Ascending aorta (tissue), 2 donors: ENCODE measurements around the gene VAMP2. TPM values are rescaled to one million over a fixed set of nuclear protein-coding genes. Genes with fewer than 3 reads are reported as not detected.

Experiments used
- DNase-seq, 2 donors: peaks; one replicate each; pipeline ENCODE4 v3.0.0-alpha.2; 2019; ENCODE audit warnings: low spot score in 2 of 2
- H3K27ac ChIP-seq, 2 donors: fragments of 200-600 bp; sonication (generic); one replicate each; pipeline ENCODE4 v1.5.1; 2016 to 2017; ENCODE audit warnings: mild to moderate bottlenecking in 1 of 2
- H3K27me3 ChIP-seq: fragments of 200-600 bp; sonication (generic); one replicate; pipeline ENCODE4 v1.5.1; 2017
- H3K36me3 ChIP-seq, 2 donors: fragments of 200-600 bp; sonication (generic); one replicate each; pipeline ENCODE4 v1.5.1; 2016
- H3K4me1 ChIP-seq, 2 donors: fragments of 200-600 bp; sonication (generic); one replicate each; pipeline ENCODE4 v1.5.1; 2016 to 2017; ENCODE audit warnings: mild to moderate bottlenecking in 1 of 2
- H3K4me3 ChIP-seq, 2 donors: fragments of 200-600 bp; sonication (generic); one replicate each; pipeline ENCODE4 v1.5.1; 2016 to 2017; ENCODE audit warnings: mild to moderate bottlenecking in 1 of 2
- H3K9me3 ChIP-seq, 2 donors: fragments of 200-600 bp; sonication (generic); one replicate each; pipeline ENCODE4 v1.5.1; 2016
- intact Hi-C: fragments of 100-400 bp; cut with DNase I; formaldehyde crosslinking; loops from one replicate; pipeline ENCODE4 v1.15.1; 2023
- total RNA-seq: library from RNA; depleted of rRNA; stranded (reverse); fragments of >200 nt; gene quantifications from one replicate; pipeline ENCODE4 v1.1.0, GENCODE V29; 2016
- TF ChIP-seq, protein P1 (sequence below), 3 experiments: fragments of 200-600 bp in 2 of 3; fragments of 450-650 bp in 1 of 3; sonication (generic) in 2 of 3; IDR thresholded peaks; one replicate each; pipeline ENCODE4 v1.5.1; 2016 to 2019; ENCODE audit warnings: antibody characterized with exemption in 3 of 3, mild to moderate bottlenecking in 1 of 3, moderate library complexity in 1 of 3

The VAMP2 gene
- total RNA-seq, 1 donor from 2014 or later = 28.3 TPM

- H3K27ac ChIP-seq = peak overlapping the region; percentile 13 to 60
- H3K36me3 ChIP-seq = peaks cover 88 to 89% of the 10 kb centered on the region in 2 donors
- H3K9me3 ChIP-seq = no peaks in the 10 kb centered on the region
Observed at GRCh38 chr17:8142887-8143580, 19.7 kb downstream of the VAMP2 start.

GRCh38 chr17:8142158-8142886 lies 20.4 kb downstream of the VAMP2 start:
- H3K4me1 ChIP-seq = peaks cover 4 to 16% of the 10 kb centered on the region in 2 donors
- no peaks in the 10 kb centered on the region for H3K9me3 ChIP-seq
- peak overlapping the region; percentile 13 to 60 for H3K27ac ChIP-seq
- intact Hi-C loops = no loop called here
- TF ChIP-seq, protein P1, sequence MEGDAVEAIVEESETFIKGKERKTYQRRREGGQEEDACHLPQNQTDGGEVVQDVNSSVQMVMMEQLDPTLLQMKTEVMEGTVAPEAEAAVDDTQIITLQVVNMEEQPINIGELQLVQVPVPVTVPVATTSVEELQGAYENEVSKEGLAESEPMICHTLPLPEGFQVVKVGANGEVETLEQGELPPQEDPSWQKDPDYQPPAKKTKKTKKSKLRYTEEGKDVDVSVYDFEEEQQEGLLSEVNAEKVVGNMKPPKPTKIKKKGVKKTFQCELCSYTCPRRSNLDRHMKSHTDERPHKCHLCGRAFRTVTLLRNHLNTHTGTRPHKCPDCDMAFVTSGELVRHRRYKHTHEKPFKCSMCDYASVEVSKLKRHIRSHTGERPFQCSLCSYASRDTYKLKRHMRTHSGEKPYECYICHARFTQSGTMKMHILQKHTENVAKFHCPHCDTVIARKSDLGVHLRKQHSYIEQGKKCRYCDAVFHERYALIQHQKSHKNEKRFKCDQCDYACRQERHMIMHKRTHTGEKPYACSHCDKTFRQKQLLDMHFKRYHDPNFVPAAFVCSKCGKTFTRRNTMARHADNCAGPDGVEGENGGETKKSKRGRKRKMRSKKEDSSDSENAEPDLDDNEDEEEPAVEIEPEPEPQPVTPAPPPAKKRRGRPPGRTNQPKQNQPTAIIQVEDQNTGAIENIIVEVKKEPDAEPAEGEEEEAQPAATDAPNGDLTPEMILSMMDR (IDR thresholded peaks at IDR 0.05) = no peak
- peaks cover 81 to 82% of the 10 kb centered on the region in 2 donors for H3K36me3 ChIP-seq
- no peak overlapping the region for H3K4me3 ChIP-seq
- DNase-seq = peak in 1 of 2 donors; percentile 63
- H3K27me3 ChIP-seq = no peaks in the 10 kb centered on the region

More at GRCh38 chr17:8142887-8143580, 19.7 kb downstream of the VAMP2 start:
- no peaks in the 10 kb centered on the region for H3K27me3 ChIP-seq
- intact Hi-C loops = no loop called here
- peak in 1 of 2 donors; percentile 61 for DNase-seq
- TF ChIP-seq, protein P1 (IDR thresholded peaks at IDR 0.05) = no peak
- no peak overlapping the region for H3K4me3 ChIP-seq
- H3K4me1 ChIP-seq = peaks cover 4 to 16% of the 10 kb centered on the region in 2 donors

GRCh38 chr17:8141741-8142140 lies 21.0 kb downstream of the VAMP2 start:
- Histone ChIP-seq H3K27ac (peak overlapping the region; percentile 13 to 60), H3K9me3 (no peaks in the 10 kb centered on the region), H3K4me3 (no peak overlapping the region), H3K4me1 (peaks cover 4 to 16% of the 10 kb centered on the region in 2 donors), H3K36me3 (peaks cover 76% of the 10 kb centered on the region in 2 donors), H3K27me3 (no peaks in the 10 kb centered on the region)
- no peak for DNase-seq
- TF ChIP-seq, protein P1 (IDR thresholded peaks at IDR 0.05) = no peak
- intact Hi-C loops = no loop called here

DNA sequence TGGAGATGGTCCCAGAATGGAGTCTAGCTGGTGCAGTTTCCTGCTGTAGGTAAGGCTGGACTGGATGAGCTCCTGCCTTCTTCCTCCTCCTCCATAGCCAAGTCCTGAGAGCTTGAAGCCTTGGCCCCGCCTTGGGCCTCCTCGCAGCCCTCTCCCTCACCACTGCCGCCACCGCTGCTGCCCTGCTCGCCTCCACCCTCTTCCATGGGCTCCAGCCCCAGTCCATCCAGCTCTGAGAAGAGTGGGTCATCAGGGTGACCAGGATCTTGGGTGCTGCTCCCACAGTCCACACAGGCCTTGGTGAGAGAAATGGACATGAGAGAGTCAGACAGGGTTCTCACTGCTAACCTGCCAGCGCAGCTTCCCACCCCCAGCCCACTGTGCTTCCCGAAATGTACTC lies 21.7 kb downstream of the VAMP2 start:
- Histone ChIP-seq H3K4me1 (peaks cover 4 to 16% of the 10 kb centered on the region in 2 donors), H3K4me3 (no peak overlapping the region), H3K27me3 (no peaks in the 10 kb centered on the region), H3K36me3 (peaks cover 69% of the 10 kb centered on the region in 2 donors), H3K9me3 (no peaks in the 10 kb centered on the region), H3K27ac (peak overlapping the region in 1 of 2 donors; percentile 77)
- no peak for DNase-seq
- TF ChIP-seq, protein P1 (IDR thresholded peaks at IDR 0.05) = no peak
- intact Hi-C loops = no loop called here

DNA sequence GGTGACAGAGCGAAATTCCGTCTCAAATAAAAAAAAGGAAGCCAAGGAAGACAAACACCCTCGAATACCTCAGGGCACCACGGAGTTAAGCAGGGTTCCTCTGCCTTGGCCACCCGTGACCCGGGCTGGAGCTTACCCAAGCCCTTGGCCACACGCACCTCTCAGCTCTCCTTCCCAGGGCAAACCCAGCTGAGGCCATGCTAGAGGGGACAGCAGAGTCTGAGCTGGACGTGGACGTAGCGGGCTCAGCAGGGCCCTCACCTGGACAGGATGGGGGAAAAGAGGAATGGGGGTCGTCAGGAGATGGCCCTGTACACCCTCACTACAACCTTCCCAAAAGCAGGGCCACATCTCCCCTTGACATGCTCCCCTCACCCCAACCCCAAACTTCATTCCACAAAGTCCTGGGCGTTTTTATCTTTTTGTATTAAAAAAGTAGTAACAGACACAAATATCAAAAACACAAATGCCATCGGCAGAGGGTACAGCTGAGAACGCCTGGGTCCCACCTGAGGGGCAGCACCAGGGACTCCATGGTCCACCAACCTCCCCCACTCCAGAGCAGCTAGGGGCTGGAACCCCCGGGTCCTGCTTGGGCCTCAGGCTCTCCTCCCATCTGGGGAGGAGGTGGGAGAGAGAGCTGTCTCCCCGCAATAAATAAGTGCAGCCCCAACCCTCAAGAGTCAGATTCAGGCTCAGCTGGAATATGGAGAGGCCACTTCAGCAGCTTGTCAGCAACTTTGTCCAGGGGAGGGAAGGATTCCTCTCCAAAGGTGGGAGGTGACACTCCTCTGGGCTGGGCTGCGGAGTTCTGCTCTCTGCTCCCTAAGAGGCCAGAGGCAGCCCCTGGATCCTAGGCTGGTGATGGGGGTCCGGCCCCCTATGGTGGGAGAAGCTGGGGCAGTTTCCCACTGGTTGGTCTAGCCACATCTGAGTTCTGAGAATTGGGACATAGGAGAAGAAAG lies 22.4 kb downstream of the VAMP2 start:
- intact Hi-C loops = no loop called here
- Histone ChIP-seq H3K27me3 (no peaks in the 10 kb centered on the region), H3K9me3 (no peaks in the 10 kb centered on the region), H3K4me1 (peaks cover 4 to 16% of the 10 kb centered on the region in 2 donors), H3K27ac (peak overlapping the region in 1 of 2 donors; percentile 77), H3K36me3 (peaks cover 62% of the 10 kb centered on the region in 2 donors), H3K4me3 (no peak overlapping the region)
- TF ChIP-seq, protein P1 (IDR thresholded peaks at IDR 0.05) = no peak
- no peak for DNase-seq
